Colonic mucosa (tissue), 4 donors: ENCODE results near the gene IRF8. TPM values are rescaled to one million over a fixed set of nuclear protein-coding genes. Genes with fewer than 3 reads are reported as not detected.
"Not testable (repeated sequence)": the region's sequence is repeated elsewhere in the genome, so short reads cannot be mapped to it uniquely, and the experiment has no call there.

Source experiments
- DNase-seq: peaks from one replicate; pipeline ENCODE4 v3.0.0-alpha.2; 2020
- H3K27ac ChIP-seq: fragments of 200-600 bp; one replicate; pipeline ENCODE4 v1.8.0; 2021
- H3K27me3 ChIP-seq: fragments of 200-600 bp; one replicate; pipeline ENCODE4 v1.8.0; 2021
- H3K36me3 ChIP-seq: fragments of 200-600 bp; one replicate; pipeline ENCODE4 v1.8.0; 2021
- H3K4me1 ChIP-seq: fragments of 200-600 bp; one replicate; pipeline ENCODE4 v1.8.0; 2021; ENCODE audit warnings: mild to moderate bottlenecking
- H3K4me3 ChIP-seq: fragments of 200-600 bp; one replicate; pipeline ENCODE4 v1.8.0; 2021
- H3K9ac ChIP-seq, 2 donors: one replicate each; pipeline ENCODE4 v1.7.0; 2013; ENCODE audit warnings: control low read depth in 2 of 2, low read depth in 2 of 2, low read length in 2 of 2
- H3K9me3 ChIP-seq: fragments of 200-600 bp; one replicate; pipeline ENCODE4 v1.8.0; 2021
- CTCF ChIP-seq: fragments of 200-600 bp; IDR thresholded peaks from one replicate; pipeline ENCODE4 v1.8.0; 2022; ENCODE audit warnings: antibody characterized with exemption, mild to moderate bottlenecking
- intact Hi-C: fragments of 100-400 bp; cut with DNase I; formaldehyde crosslinking; loops from one replicate; pipeline ENCODE4 v1.14.1; 2022
- total RNA-seq, 2 donors: library from RNA; stranded (reverse); fragmentation: NEBNext Ultra II Directional in 1 of 2; extraction: Animal tissue kit (Norgen Biotek cat#: 25700) in 1 of 2; gene quantifications; one replicate each; pipeline ENCODE4 v1.2.1, GENCODE V29; 2021
- donor health status: healthy.
- donor health status: DM: no; HTN: no; CAD: no.
- donor health status: DM: no; HTN: no; CAD: no.

IRF8 gene
- total RNA-seq, 2 donors from 2014 or later: 25.1 to 52.5 TPM

- Histone ChIP-seq H3K9ac (no peak overlapping the region), H3K9me3 (no peaks in the 10 kb centered on the region), H3K27me3 (no peaks in the 10 kb centered on the region), H3K4me1 (no peaks in the 10 kb centered on the region), H3K27ac (peak overlapping the region; percentile 20), H3K4me3 (no peak overlapping the region), H3K36me3 (no peaks in the 10 kb centered on the region)
- intact Hi-C loops: no loop called here
- DNase-seq: peak; percentile 21
- no peak for TF ChIP-seq CTCF
These were observed 29.0 kb upstream of the IRF8 start for GRCh38 chr16:85869785-85870558.

GRCh38 chr16:85871756-85872155 lies 27.2 kb upstream of the IRF8 start:
- DNase-seq: peak; percentile 17
- TF ChIP-seq CTCF: no peak
- no peaks in the 10 kb centered on the region for H3K27me3 ChIP-seq
- intact Hi-C loops: no loop called here
- H3K9ac ChIP-seq: no peak overlapping the region
- no peak overlapping the region for H3K27ac ChIP-seq
- no peaks in the 10 kb centered on the region for H3K4me1 ChIP-seq
- no peaks in the 10 kb centered on the region for H3K9me3 ChIP-seq
- no peak overlapping the region for H3K4me3 ChIP-seq
- no peaks in the 10 kb centered on the region for H3K36me3 ChIP-seq

GRCh38 chr16:85872734-85873133 lies 26.2 kb upstream of the IRF8 start:
- DNase-seq: peak; percentile 19
- no peaks in the 10 kb centered on the region for H3K4me1 ChIP-seq
- H3K4me3 ChIP-seq: no peak overlapping the region
- no peak overlapping the region for H3K9ac ChIP-seq
- no peaks in the 10 kb centered on the region for H3K36me3 ChIP-seq
- no peaks in the 10 kb centered on the region for H3K9me3 ChIP-seq
- no peak for TF ChIP-seq CTCF
- intact Hi-C loops: no loop called here
- no peak overlapping the region for H3K27ac ChIP-seq
- no peaks in the 10 kb centered on the region for H3K27me3 ChIP-seq

- intact Hi-C loops: no loop called here
- no peaks in the 10 kb centered on the region for H3K4me1 ChIP-seq
- H3K9ac ChIP-seq: no peak overlapping the region
- H3K27me3 ChIP-seq: no peaks in the 10 kb centered on the region
- H3K36me3 ChIP-seq: no peaks in the 10 kb centered on the region
- peak; percentile 18 for DNase-seq
- TF ChIP-seq CTCF: no peak
- no peak overlapping the region for H3K27ac ChIP-seq
- no peaks in the 10 kb centered on the region for H3K9me3 ChIP-seq
- H3K4me3 ChIP-seq: no peak overlapping the region
These were observed 25.8 kb upstream of the IRF8 start for GRCh38 chr16:85873153-85873552.

GRCh38 chr16:85874031-85874430 lies 24.9 kb upstream of the IRF8 start:
- intact Hi-C loops: not testable (repeated sequence)

GRCh38 chr16:85878407-85878806 lies 20.6 kb upstream of the IRF8 start:
- no peak for DNase-seq
- Histone ChIP-seq H3K9ac (no peak overlapping the region), H3K9me3 (no peaks in the 10 kb centered on the region), H3K4me3 (no peak overlapping the region), H3K36me3 (no peaks in the 10 kb centered on the region), H3K4me1 (no peaks in the 10 kb centered on the region), H3K27me3 (no peaks in the 10 kb centered on the region), H3K27ac (no peak overlapping the region)
- intact Hi-C loops: no loop called here
- TF ChIP-seq CTCF: no peak

More at GRCh38 chr16:85874031-85874430, 24.9 kb upstream of the IRF8 start:
- not testable (repeated sequence) for H3K9ac ChIP-seq, H3K27ac ChIP-seq, H3K9me3 ChIP-seq, H3K27me3 ChIP-seq, H3K4me3 ChIP-seq, H3K36me3 ChIP-seq, H3K4me1 ChIP-seq
- DNase-seq: peak; percentile 3
